HEK293T (cell line): ENCODE measurements around the gene FAM168A.

Experiments used
- BHLHE40 ChIP-seq: fragments of 450-650 bp; IDR thresholded peaks from 2 replicates; pipeline ENCODE4 v1.6.1; 2016; ENCODE audit warnings: mild to moderate bottlenecking, moderate library complexity, borderline replicate concordance
- FOXA1 ChIP-seq: fragments of 450-650 bp; IDR thresholded peaks from 2 replicates; pipeline ENCODE4 v1.6.1; 2016; ENCODE audit warnings: mild to moderate bottlenecking
- NFRKB ChIP-seq: fragments of 450-650 bp; IDR thresholded peaks from 2 replicates; pipeline ENCODE4 v1.6.1; 2016; ENCODE audit warnings: mild to moderate bottlenecking, moderate library complexity
- TF ChIP-seq, protein P1 (sequence below): fragments of 450-650 bp; IDR thresholded peaks from 2 replicates; pipeline ENCODE4 v1.6.1; 2016

DNA sequence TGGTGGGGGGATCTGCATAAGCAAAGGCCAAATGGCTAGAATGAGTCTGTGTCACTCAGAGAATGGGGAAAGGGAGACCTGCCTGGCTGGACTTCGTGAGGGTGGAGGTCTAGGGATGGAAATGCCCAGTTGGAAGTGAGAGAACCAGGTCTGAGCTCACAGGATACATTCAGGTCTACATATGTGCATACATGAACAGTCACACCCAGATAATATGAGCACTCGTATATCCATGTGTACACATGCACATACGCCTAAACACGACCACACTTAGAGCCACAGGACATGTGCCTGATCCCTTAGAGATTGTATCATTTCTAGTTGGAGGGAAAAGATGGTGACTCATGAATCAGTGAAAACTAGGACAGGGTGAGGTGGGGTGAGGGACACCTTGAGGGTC is 242.8 kb downstream of the FAM168A start:
- TF ChIP-seq, protein P1, sequence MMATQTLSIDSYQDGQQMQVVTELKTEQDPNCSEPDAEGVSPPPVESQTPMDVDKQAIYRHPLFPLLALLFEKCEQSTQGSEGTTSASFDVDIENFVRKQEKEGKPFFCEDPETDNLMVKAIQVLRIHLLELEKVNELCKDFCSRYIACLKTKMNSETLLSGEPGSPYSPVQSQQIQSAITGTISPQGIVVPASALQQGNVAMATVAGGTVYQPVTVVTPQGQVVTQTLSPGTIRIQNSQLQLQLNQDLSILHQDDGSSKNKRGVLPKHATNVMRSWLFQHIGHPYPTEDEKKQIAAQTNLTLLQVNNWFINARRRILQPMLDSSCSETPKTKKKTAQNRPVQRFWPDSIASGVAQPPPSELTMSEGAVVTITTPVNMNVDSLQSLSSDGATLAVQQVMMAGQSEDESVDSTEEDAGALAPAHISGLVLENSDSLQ = no peak
- TF ChIP-seq NFRKB (no peak), BHLHE40 (no peak), FOXA1 (no peak)
